Nephron (organoid): Measurements from ENCODE around the gene RAP1GAP2.
A peak's percentile ranks its signal among the peaks of the same experiment; 100 is the strongest.

Experiments
- H3K27ac Mint-ChIP-seq, 3 experiments: 2 replicates each; pipeline ENCODE4 v1.8.0; 2020; ENCODE audit warnings: mixed read lengths in 3 of 3, mild to moderate bottlenecking in 2 of 3, moderate library complexity in 1 of 3
- H3K27me3 Mint-ChIP-seq: 2 replicates; pipeline ENCODE4 v1.8.0; 2021; ENCODE audit warnings: low read depth, mild to moderate bottlenecking, moderate library complexity, mixed read lengths
- H3K36me3 Mint-ChIP-seq: 2 replicates; pipeline ENCODE4 v1.8.0; 2020; ENCODE audit warnings: low read depth, mixed read lengths
- H3K4me1 Mint-ChIP-seq: 2 replicates; pipeline ENCODE4 v1.8.0; 2020; ENCODE audit warnings: mixed read lengths
- H3K4me3 Mint-ChIP-seq, 3 experiments: 2 replicates each; pipeline ENCODE4 v1.8.0; 2020; ENCODE audit warnings: mild to moderate bottlenecking in 3 of 3, mixed read lengths in 3 of 3, moderate library complexity in 2 of 3
- H3K9me3 Mint-ChIP-seq: 2 replicates; pipeline ENCODE4 v1.8.0; 2020; ENCODE audit warnings: mixed read lengths
- CTCF ChIP-seq, 3 experiments: fragments of 200-600 bp; sonication (generic); IDR thresholded peaks; one replicate each; pipeline ENCODE4 v1.5.0; 2021; ENCODE audit warnings: antibody characterized with exemption in 3 of 3; ENCODE audit not compliant: unreplicated experiment in 3 of 3

The RAP1GAP2 gene

GRCh38 chr17:3035968-3036280 is 239.7 kb downstream of the RAP1GAP2 start:
- Mint-ChIP-seq H3K4me3 (no peak overlapping the region), H3K4me1 (peaks cover 22% of the 10 kb centered on the region), H3K27me3 (peaks cover 8% of the 10 kb centered on the region), H3K9me3 (no peaks in the 10 kb centered on the region), H3K27ac (peak overlapping the region in 2 of 3 experiments; percentile 50 to 77), H3K36me3 (no peaks in the 10 kb centered on the region)
- TF ChIP-seq CTCF (IDR thresholded peaks at IDR 0.05; ENCODE audit: unreplicated experiment in 3 of 3): no peak

GRCh38 chr17:3036800-3037199 is 240.6 kb downstream of the RAP1GAP2 start:
- TF ChIP-seq CTCF (IDR thresholded peaks at IDR 0.05; ENCODE audit: unreplicated experiment in 3 of 3): no peak
- H3K4me1 Mint-ChIP-seq: peaks cover 22% of the 10 kb centered on the region
- no peaks in the 10 kb centered on the region for H3K36me3 Mint-ChIP-seq
- H3K27me3 Mint-ChIP-seq: peaks cover 13% of the 10 kb centered on the region
- H3K4me3 Mint-ChIP-seq: no peak overlapping the region
- H3K27ac Mint-ChIP-seq: no peak overlapping the region
- H3K9me3 Mint-ChIP-seq: no peaks in the 10 kb centered on the region

GRCh38 chr17:3037259-3037658 is 241.0 kb downstream of the RAP1GAP2 start:
- no peak overlapping the region for H3K4me3 Mint-ChIP-seq
- H3K9me3 Mint-ChIP-seq: peaks cover 2% of the 10 kb centered on the region
- H3K27ac Mint-ChIP-seq: no peak overlapping the region
- peaks cover 13% of the 10 kb centered on the region for H3K27me3 Mint-ChIP-seq
- H3K4me1 Mint-ChIP-seq: peaks cover 22% of the 10 kb centered on the region
- TF ChIP-seq CTCF (IDR thresholded peaks at IDR 0.05; ENCODE audit: unreplicated experiment in 3 of 3): no peak
- no peaks in the 10 kb centered on the region for H3K36me3 Mint-ChIP-seq

- H3K27me3 Mint-ChIP-seq: peaks cover 13% of the 10 kb centered on the region
- H3K36me3 Mint-ChIP-seq: no peaks in the 10 kb centered on the region
- peak overlapping the region in 2 of 3 experiments; percentile 40 to 73 for H3K27ac Mint-ChIP-seq
- no peak overlapping the region for H3K4me3 Mint-ChIP-seq
- peaks cover 21% of the 10 kb centered on the region for H3K4me1 Mint-ChIP-seq
- TF ChIP-seq CTCF (IDR thresholded peaks at IDR 0.05; ENCODE audit: unreplicated experiment in 3 of 3): no peak
- H3K9me3 Mint-ChIP-seq: peaks cover 7% of the 10 kb centered on the region
Measured at GRCh38 chr17:3038941-3039340, 242.7 kb downstream of the RAP1GAP2 start.

- H3K9me3 Mint-ChIP-seq: peaks cover 12% of the 10 kb centered on the region
- H3K4me3 Mint-ChIP-seq: peak overlapping the region in 1 of 3 experiments; percentile 3
- H3K4me1 Mint-ChIP-seq: peaks cover 15% of the 10 kb centered on the region
- no peak for TF ChIP-seq CTCF (IDR thresholded peaks at IDR 0.05; ENCODE audit: unreplicated experiment in 3 of 3)
- no peaks in the 10 kb centered on the region for H3K36me3 Mint-ChIP-seq
- H3K27ac Mint-ChIP-seq: no peak overlapping the region
- H3K27me3 Mint-ChIP-seq: peaks cover 13% of the 10 kb centered on the region
Measured at GRCh38 chr17:3039736-3040135, 243.5 kb downstream of the RAP1GAP2 start.

- no peaks in the 10 kb centered on the region for H3K36me3 Mint-ChIP-seq
- H3K4me1 Mint-ChIP-seq: peaks cover 7% of the 10 kb centered on the region
- peaks cover 15% of the 10 kb centered on the region for H3K9me3 Mint-ChIP-seq
- no peak for TF ChIP-seq CTCF (IDR thresholded peaks at IDR 0.05; ENCODE audit: unreplicated experiment in 3 of 3)
- peaks cover 13% of the 10 kb centered on the region for H3K27me3 Mint-ChIP-seq
- no peak overlapping the region for H3K27ac Mint-ChIP-seq
- H3K4me3 Mint-ChIP-seq: no peak overlapping the region
Measured at GRCh38 chr17:3040882-3041281, 244.6 kb downstream of the RAP1GAP2 start.
